ENCODE measurements around the gene DNAAF5.

The DNAAF5 gene

DNA sequence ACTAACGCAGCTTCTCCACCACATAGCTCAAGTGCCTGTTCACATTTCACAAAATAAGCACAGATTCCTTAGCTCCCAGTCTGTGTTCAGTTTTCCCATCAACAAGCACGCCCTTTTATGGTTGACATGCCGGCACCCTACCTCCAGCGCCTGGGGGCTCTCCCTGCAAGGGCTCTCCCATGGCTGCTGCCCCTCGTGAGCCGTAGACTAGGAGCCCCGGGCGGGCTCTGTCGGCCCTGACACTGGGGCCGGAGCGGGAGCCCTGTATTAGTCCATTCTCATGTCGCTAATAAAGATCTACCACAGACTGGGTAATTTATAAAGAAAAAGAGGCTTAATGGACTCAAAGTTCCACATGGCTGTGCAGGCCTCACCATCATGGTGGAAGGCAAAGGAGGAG lies 34.6 kb downstream of the DNAAF5 start:
- no peak for TF ChIP-seq CTCF (IDR thresholded peaks at IDR 0.05; ENCODE audit: low read depth, low read length)
- Histone ChIP-seq H3K36me3 (peaks cover 88% of the 10 kb centered on the region), H3K4me1 (no peaks in the 10 kb centered on the region), H3K27me3 (no peaks in the 10 kb centered on the region), H3K4me3 (ENCODE audit: low read depth, low read length) (no peak overlapping the region), H3K9me3 (no peaks in the 10 kb centered on the region)
- no peak for DNase-seq

DNA sequence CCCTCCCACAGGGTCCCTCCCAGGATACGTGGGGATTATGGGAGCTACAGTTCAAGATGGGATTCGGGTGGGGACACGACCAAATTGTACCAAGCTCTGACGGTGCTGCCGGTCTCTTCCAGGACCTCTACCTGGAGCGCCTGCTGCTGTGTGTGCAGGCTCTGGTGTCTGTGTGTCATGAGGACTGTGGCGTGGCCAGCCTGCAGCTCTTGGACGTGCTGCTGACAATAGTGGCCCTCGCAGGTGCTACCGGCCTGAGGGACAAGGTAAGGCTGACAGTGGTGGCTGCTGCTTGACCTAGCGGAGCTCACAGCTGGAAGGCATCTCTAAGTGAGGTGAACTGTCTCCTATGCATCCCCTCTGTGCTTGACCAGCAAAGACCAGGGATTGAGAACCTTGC lies 35.1 kb downstream of the DNAAF5 start:
- Histone ChIP-seq H3K36me3 (peaks cover 90% of the 10 kb centered on the region), H3K4me1 (no peaks in the 10 kb centered on the region), H3K27me3 (no peaks in the 10 kb centered on the region), H3K9me3 (no peaks in the 10 kb centered on the region), H3K4me3 (ENCODE audit: low read depth, low read length) (no peak overlapping the region)
- DNase-seq = no peak
- no peak for TF ChIP-seq CTCF (IDR thresholded peaks at IDR 0.05; ENCODE audit: low read depth, low read length)

GRCh38 chr7:762885-763284 lies 36.4 kb downstream of the DNAAF5 start:
- H3K4me1 ChIP-seq = 0 out of 2 replicates have a peak, but pooled peaks cover 3% of the 10 kb centered on the region
- no peak for TF ChIP-seq CTCF (IDR thresholded peaks at IDR 0.05; ENCODE audit: low read depth, low read length)
- no peaks in the 10 kb centered on the region for H3K27me3 ChIP-seq
- H3K36me3 ChIP-seq = peaks cover 85% of the 10 kb centered on the region
- DNase-seq = no peak
- no peak overlapping the region for H3K4me3 ChIP-seq (ENCODE audit: low read depth, low read length)
- no peaks in the 10 kb centered on the region for H3K9me3 ChIP-seq

GRCh38 chr7:763762-764161 lies 37.3 kb downstream of the DNAAF5 start:
- no peak for TF ChIP-seq CTCF (IDR thresholded peaks at IDR 0.05; ENCODE audit: low read depth, low read length)

DNA sequence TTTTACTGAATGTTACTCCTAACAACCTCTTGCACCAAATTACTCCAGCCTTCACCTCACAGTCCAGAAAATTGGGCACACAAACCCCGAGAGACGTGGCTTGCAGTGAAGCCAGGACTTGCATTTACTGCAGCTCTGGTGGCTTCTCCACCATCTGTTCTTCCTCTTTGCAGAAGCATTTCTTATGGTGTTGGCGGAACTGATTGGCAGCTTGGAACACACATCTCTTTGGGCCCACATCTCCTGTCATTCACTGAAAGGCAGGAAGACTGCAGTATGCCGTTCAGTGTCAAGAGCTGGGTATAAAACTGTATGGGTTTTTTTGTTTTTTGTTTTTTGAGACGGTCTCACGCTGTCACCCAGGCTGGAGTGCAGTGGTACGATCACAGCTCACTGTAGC lies 38.9 kb downstream of the DNAAF5 start:
- no peak for DNase-seq
- H3K36me3 ChIP-seq = peaks cover 86% of the 10 kb centered on the region
- H3K27me3 ChIP-seq = no peaks in the 10 kb centered on the region
- no peak overlapping the region for H3K4me3 ChIP-seq (ENCODE audit: low read depth, low read length)
- no peak for TF ChIP-seq CTCF (IDR thresholded peaks at IDR 0.05; ENCODE audit: low read depth, low read length)
- H3K4me1 ChIP-seq = peaks cover 15% of the 10 kb centered on the region; the same call in 1 of the 2 replicates
- H3K9me3 ChIP-seq = peaks cover 3% of the 10 kb centered on the region; the same call in 1 of the 2 replicates

More at GRCh38 chr7:763762-764161, 37.3 kb downstream of the DNAAF5 start:
- Histone ChIP-seq H3K4me1 (peaks cover 6% of the 10 kb centered on the region; the same call in 1 of the 2 replicates), H3K36me3 (peaks cover 80% of the 10 kb centered on the region), H3K27me3 (no peaks in the 10 kb centered on the region), H3K4me3 (ENCODE audit: low read depth, low read length) (no peak overlapping the region), H3K9me3 (no peaks in the 10 kb centered on the region)
- DNase-seq = no peak

DNA sequence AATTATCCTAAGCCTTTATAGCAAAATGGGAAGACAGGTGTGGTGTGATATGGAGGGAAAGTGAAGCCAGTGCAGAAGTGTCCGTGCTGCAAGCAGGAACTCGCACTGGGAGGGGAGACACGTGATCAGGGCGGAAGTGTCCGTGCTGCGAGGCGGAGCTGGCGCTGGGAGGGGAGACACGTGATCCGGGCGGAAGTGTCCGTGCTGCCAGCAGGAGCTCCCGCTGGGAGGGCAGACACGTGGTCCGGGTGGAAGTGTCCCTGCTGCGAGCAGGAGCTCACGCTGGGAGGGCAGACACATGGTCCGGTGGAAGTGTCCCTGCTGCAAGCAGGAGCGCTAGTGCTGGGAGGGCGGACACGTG lies 41.1 kb downstream of the DNAAF5 start:
- no peak for TF ChIP-seq CTCF (IDR thresholded peaks at IDR 0.05; ENCODE audit: low read depth, low read length)
- H3K27me3 ChIP-seq = no peaks in the 10 kb centered on the region
- peak; percentile 79 for DNase-seq
- peaks cover 77% of the 10 kb centered on the region for H3K36me3 ChIP-seq
- peaks cover 3% of the 10 kb centered on the region; the same call in 1 of the 2 replicates for H3K9me3 ChIP-seq
- peaks cover 17% of the 10 kb centered on the region; the same call in 1 of the 2 replicates for H3K4me1 ChIP-seq
- H3K4me3 ChIP-seq (ENCODE audit: low read depth, low read length) = peak overlapping the region; percentile 42

Measured in BE2C (cell line).